Endodermal cell (in vitro differentiated cells): ENCODE data around the gene JSRP1. TPM values are rescaled to one million over a fixed set of nuclear protein-coding genes. Genes with fewer than 3 reads are reported as not detected.

ENCODE experiments used
- DNase-seq: peaks from one replicate; pipeline ENCODE4 v3.0.0-alpha.2; 2017
- H3K27ac ChIP-seq: 2 replicates; pipeline ENCODE4 v1.5.1; 2013; ENCODE audit warnings: mild to moderate bottlenecking, low read depth, low read length, moderate library complexity
- H3K27me3 ChIP-seq: 2 replicates; pipeline ENCODE4 v1.6.1; 2013; ENCODE audit warnings: mild to moderate bottlenecking, low read length, moderate library complexity; ENCODE audit not compliant: insufficient read depth, control insufficient read depth, poor library complexity, severe bottlenecking
- H3K36me3 ChIP-seq: 2 replicates; pipeline ENCODE4 v1.7.0; 2013; ENCODE audit warnings: mild to moderate bottlenecking, low read length, moderate library complexity; ENCODE audit not compliant: control insufficient read depth, insufficient read depth
- H3K4me1 ChIP-seq: one replicate; pipeline ENCODE4 v1.7.0; 2013; ENCODE audit warnings: low read length; ENCODE audit not compliant: control insufficient read depth, insufficient read depth
- H3K4me3 ChIP-seq: 2 replicates; pipeline ENCODE4 v1.5.1; 2013; ENCODE audit warnings: mild to moderate bottlenecking, low read length, moderate library complexity
- H3K9ac ChIP-seq: 2 replicates; pipeline ENCODE4 v1.6.1; 2013; ENCODE audit warnings: mild to moderate bottlenecking, low read length, moderate library complexity; ENCODE audit not compliant: poor library complexity, severe bottlenecking; ENCODE audit errors: extremely low read depth
- H3K9me3 ChIP-seq: 2 replicates; pipeline ENCODE4 v1.6.1; 2013; ENCODE audit warnings: mild to moderate bottlenecking, low read length, moderate library complexity; ENCODE audit not compliant: control insufficient read depth
- H3K27ac Mint-ChIP-seq: 2 replicates; pipeline ENCODE4 v1.8.0; 2020; ENCODE audit warnings: mixed read lengths
- H3K27me3 Mint-ChIP-seq: 2 replicates; pipeline ENCODE4 v1.8.0; 2021; ENCODE audit warnings: mild to moderate bottlenecking, mixed read lengths; ENCODE audit not compliant: insufficient read depth
- H3K36me3 Mint-ChIP-seq: 2 replicates; pipeline ENCODE4 v1.8.0; 2020; ENCODE audit warnings: low read depth, mixed read lengths
- H3K4me1 Mint-ChIP-seq: 2 replicates; pipeline ENCODE4 v1.8.0; 2020; ENCODE audit warnings: mixed read lengths
- H3K4me3 Mint-ChIP-seq: 2 replicates; pipeline ENCODE4 v1.8.0; 2020; ENCODE audit warnings: mild to moderate bottlenecking, moderate library complexity, mixed read lengths
- H3K9me3 Mint-ChIP-seq: 2 replicates; pipeline ENCODE4 v1.8.0; 2020; ENCODE audit warnings: mild to moderate bottlenecking, mixed read lengths
- WGBS, 2 experiments: methylation state at CpG; one replicate each; pipeline versions ENCODE4 v1.1.5 to v1.1.7; 2013; ENCODE audit warnings: missing lambda C conversion rate in 2 of 2, mixed read lengths in 1 of 2; ENCODE audit not compliant: insufficient coverage in 1 of 2, insufficient read length in 1 of 2; 5-methylcytosine and 5-hydroxymethylcytosine counted together
- total RNA-seq, 2 donors: library from RNA; stranded (reverse); fragmentation: NEBNext Ultra II Directional in 1 of 2; extraction: Animal tissue kit (Norgen Biotek cat#: 25700) in 1 of 2; gene quantifications; 2 replicates in 1 of 2; 3 replicates in 1 of 2; pipeline ENCODE4 v1.2.1, GENCODE V29; 2021
- TF ChIP-seq, protein P1 (sequence below): fragments of 200-600 bp; sonication (generic); conservative IDR thresholded peaks from 2 replicates; pipeline ENCODE4 v1.5.0; 2021; ENCODE audit warnings: antibody characterized with exemption, mild to moderate bottlenecking

Gene JSRP1
- total RNA-seq, 2 donors from 2014 or later: 0.66 to 0.89 TPM

DNA sequence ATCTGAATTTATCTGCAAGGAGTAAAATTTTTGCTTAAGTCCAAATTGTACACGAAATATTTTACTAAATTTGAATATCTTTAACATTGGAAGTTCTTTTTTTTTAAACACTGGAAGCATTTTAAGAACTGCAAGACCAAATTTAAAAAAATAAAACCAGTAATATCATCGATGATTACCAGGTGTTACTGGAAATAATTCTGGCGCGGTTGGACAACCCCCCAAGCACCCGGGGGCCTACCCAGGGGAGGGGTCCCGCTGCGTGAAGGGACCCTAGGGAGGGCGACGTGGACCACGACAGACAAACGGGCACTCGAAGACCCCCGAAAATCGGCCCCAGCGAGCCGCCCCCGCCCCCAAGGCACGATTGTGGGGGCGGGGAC is 12.6 kb upstream of the JSRP1 start:
- no peak for DNase-seq
- no peaks in the 10 kb centered on the region for H3K9me3 ChIP-seq
- Mint-ChIP-seq H3K36me3 (peaks cover 12% of the 10 kb centered on the region), H3K27ac (no peak overlapping the region), H3K9me3 (no peaks in the 10 kb centered on the region), H3K4me1 (peaks cover 10% of the 10 kb centered on the region), H3K4me3 (peak overlapping the region; percentile 90), H3K27me3 (no peaks in the 10 kb centered on the region)
- H3K36me3 ChIP-seq: peaks cover 16% of the 10 kb centered on the region
- TF ChIP-seq, protein P1, sequence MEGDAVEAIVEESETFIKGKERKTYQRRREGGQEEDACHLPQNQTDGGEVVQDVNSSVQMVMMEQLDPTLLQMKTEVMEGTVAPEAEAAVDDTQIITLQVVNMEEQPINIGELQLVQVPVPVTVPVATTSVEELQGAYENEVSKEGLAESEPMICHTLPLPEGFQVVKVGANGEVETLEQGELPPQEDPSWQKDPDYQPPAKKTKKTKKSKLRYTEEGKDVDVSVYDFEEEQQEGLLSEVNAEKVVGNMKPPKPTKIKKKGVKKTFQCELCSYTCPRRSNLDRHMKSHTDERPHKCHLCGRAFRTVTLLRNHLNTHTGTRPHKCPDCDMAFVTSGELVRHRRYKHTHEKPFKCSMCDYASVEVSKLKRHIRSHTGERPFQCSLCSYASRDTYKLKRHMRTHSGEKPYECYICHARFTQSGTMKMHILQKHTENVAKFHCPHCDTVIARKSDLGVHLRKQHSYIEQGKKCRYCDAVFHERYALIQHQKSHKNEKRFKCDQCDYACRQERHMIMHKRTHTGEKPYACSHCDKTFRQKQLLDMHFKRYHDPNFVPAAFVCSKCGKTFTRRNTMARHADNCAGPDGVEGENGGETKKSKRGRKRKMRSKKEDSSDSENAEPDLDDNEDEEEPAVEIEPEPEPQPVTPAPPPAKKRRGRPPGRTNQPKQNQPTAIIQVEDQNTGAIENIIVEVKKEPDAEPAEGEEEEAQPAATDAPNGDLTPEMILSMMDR: no peak
- peaks cover 7% of the 10 kb centered on the region for H3K4me1 ChIP-seq
- peak overlapping the region; percentile 83 for H3K4me3 ChIP-seq
- no peaks in the 10 kb centered on the region for H3K27me3 ChIP-seq
- H3K9ac ChIP-seq: peak overlapping the region; percentile 69
- no peak overlapping the region for H3K27ac ChIP-seq
- 4 to 17% methylated on average over 8 to 18 of the region's 19 CpGs for WGBS, 2 experiments

DNA sequence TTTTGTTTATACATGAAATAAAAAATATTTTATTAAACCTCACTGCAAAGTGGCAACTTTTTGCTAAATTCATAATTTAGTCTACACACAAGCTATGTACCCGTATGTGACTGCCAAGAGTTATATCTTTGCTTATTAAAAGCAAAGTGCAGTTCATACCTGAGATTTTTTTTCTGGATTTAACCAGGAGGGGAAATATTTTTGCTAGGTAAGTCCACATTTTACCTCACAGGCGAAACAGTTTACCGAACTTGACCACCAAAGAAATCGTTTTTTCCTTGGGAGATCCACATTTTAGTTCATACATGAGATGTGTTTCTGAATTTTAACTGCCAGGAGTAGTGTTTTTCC is 12.2 kb upstream of the JSRP1 start:
- Mint-ChIP-seq H3K27me3 (no peaks in the 10 kb centered on the region), H3K27ac (no peak overlapping the region), H3K4me1 (peaks cover 8% of the 10 kb centered on the region), H3K9me3 (no peaks in the 10 kb centered on the region), H3K36me3 (peaks cover 10% of the 10 kb centered on the region), H3K4me3 (peak overlapping the region; percentile 90)
- WGBS, 2 experiments: 89 to 94% methylated on average over 4 of the region's 4 CpGs
- Histone ChIP-seq H3K4me1 (peaks cover 7% of the 10 kb centered on the region), H3K36me3 (peaks cover 15% of the 10 kb centered on the region), H3K9ac (peak overlapping the region; percentile 69), H3K27ac (no peak overlapping the region), H3K27me3 (no peaks in the 10 kb centered on the region), H3K9me3 (no peaks in the 10 kb centered on the region), H3K4me3 (peak overlapping the region; percentile 83)
- DNase-seq: no peak
- TF ChIP-seq, protein P1: no peak

DNA sequence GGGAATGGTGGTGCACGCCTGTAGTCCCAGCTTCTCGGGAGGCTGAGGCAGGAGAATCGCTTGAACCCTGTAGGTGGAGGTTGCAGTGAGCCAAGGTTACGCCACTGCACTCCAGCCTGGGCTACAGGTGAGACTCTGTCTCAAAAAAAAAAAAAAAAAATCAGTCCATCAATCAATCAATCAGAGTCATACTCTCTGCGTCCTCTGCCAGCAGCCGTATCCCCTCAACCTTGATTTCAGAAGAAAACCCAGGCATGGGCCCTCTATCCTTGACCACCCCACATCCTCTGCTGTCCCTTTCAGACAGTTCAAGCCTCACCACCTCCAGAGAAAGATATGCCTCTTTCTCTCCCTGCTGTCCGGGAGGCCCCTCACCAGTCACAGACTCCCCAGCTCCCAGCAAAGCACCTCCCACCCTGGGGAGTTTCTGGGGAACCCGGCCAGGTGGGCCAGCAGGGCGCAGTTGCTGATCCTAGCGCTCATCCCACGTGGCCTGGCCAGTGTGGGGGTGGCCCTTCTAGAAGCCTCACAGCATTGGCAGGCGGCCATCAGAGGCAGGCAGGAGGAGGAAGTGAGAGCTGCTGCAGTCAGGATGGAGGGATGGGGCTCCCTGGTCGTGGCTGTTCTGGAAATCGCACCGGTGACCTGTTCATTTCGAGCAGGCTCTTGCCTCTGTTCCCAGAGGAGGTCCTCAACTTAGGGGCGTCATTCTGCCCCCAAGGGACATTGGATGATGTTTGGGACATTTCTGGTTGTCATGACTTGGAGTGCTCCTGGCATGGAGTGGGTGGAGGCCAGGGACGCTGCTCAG is 10.2 kb upstream of the JSRP1 start:
- H3K27me3 ChIP-seq: no peaks in the 10 kb centered on the region
- WGBS, 2 experiments: 83 to 87% methylated on average over 3 to 18 of the region's 18 CpGs
- Mint-ChIP-seq H3K4me3 (no peak overlapping the region), H3K27me3 (no peaks in the 10 kb centered on the region), H3K4me1 (peaks cover under 1% of the 10 kb centered on the region), H3K27ac (no peak overlapping the region), H3K9me3 (no peaks in the 10 kb centered on the region), H3K36me3 (peaks cover 1% of the 10 kb centered on the region)
- H3K4me3 ChIP-seq: no peak overlapping the region
- peaks cover 4% of the 10 kb centered on the region for H3K36me3 ChIP-seq
- H3K9me3 ChIP-seq: no peaks in the 10 kb centered on the region
- H3K9ac ChIP-seq: no peak overlapping the region
- DNase-seq: no peak
- H3K27ac ChIP-seq: no peak overlapping the region
- peaks cover under 1% of the 10 kb centered on the region for H3K4me1 ChIP-seq
- TF ChIP-seq, protein P1: no peak
